Dendritic cell treated with granulocyte-macrophage colony-stimulating factor and Interleukin-4, amounts not matched to agents 40 ng/mL and 50 ng/mL, for 4 days (primary cell): Measurements from ENCODE around the gene LMO7.
A peak's percentile ranks its signal among the peaks of the same experiment; 100 is the strongest.

Source experiments
- H3K27ac Mint-ChIP-seq: one replicate; pipeline ENCODE4 v1.8.0; 2022; ENCODE audit warnings: mild to moderate bottlenecking, mixed read lengths
- H3K27me3 Mint-ChIP-seq: one replicate; pipeline ENCODE4 v1.8.0; 2022; ENCODE audit warnings: mild to moderate bottlenecking, mixed read lengths
- H3K36me3 Mint-ChIP-seq: one replicate; pipeline ENCODE4 v1.8.0; 2022; ENCODE audit warnings: low read depth, mixed read lengths
- H3K4me1 Mint-ChIP-seq: one replicate; pipeline ENCODE4 v1.8.0; 2022; ENCODE audit warnings: low read depth, mixed read lengths
- H3K4me3 Mint-ChIP-seq: one replicate; pipeline ENCODE4 v1.8.0; 2022; ENCODE audit warnings: mild to moderate bottlenecking, moderate library complexity, mixed read lengths
- H3K9me3 Mint-ChIP-seq: one replicate; pipeline ENCODE4 v1.8.0; 2022; ENCODE audit warnings: mixed read lengths
- intact Hi-C: fragments of 100-400 bp; cut with micrococcal nuclease; formaldehyde crosslinking; loops from one replicate; pipeline ENCODE4 v1.15.0; 2022

Gene LMO7

DNA sequence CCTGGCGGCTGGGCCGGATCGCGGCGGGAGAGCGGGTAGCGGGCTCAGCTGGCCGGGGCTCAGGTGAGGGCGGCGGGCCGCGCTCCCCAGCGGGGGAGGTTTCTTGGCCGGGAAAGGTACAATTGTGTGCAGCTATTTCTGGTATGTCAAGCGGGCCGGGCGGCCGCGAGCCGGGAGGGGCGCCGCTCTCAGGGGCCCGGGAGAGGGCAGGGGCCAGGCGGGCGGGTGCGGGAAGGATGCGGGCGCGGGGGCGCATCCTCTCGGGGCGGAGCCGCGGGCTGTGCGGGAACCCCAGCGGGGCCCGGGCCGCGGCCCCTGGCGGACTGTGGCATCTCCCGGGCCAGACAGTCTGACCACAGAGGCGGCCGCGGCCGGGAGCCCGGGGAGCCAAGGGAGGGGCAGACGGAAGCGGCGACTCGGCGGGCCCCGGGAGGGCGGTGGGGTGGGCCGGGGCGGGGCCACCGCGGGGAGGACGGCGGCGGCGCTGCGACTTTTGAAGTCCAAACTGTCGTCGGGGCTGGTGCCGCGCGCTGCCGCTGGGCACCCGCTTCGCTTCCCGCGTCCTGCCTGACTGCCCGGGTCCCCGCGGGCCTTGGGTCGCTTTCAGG is at the start of gene LMO7:
Gene LMO7, plus strand, starts transcription at position 503 of the 608 bp plus-strand sequence. CDS start 328 bp downstream, outside the sequence.
- Mint-ChIP-seq H3K36me3 (no peaks in the 10 kb centered on the region), H3K4me1 (peaks cover 15% of the 10 kb centered on the region), H3K27me3 (peaks cover 50% of the 10 kb centered on the region), H3K9me3 (no peaks in the 10 kb centered on the region), H3K27ac (peak within 1 kb of the TSS; percentile 37), H3K4me3 (peak within 1 kb of the TSS; percentile 77)
- intact Hi-C loops: loop anchor here (10.0 kb wide), 1 partner anchor 161 kb away; no protein-coding TSS in a partner anchor

DNA sequence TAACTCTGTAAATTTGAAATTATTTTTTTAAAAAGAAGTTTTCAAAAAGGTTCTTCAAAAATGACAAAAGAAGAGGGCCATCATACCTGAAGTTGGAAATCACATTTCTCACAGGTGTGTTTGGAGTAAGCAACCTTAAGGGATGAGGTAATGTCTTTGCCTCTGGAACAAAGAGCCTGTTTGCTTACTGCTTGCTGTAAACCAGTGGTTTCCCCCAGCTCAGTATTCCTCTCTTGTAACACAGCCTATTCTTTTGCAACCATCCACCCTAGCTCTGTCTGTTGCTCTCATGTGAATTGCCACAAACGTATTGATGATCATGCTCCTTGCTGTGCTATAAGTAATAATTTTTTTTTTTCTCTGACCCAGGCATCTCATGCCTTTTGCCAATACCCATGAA is 48.5 kb upstream of the LMO7 start:
- Mint-ChIP-seq H3K36me3 (peaks cover 42% of the 10 kb centered on the region), H3K27ac (no peak overlapping the region), H3K4me1 (peaks cover 7% of the 10 kb centered on the region), H3K9me3 (peaks cover 19% of the 10 kb centered on the region), H3K4me3 (no peak overlapping the region), H3K27me3 (no peaks in the 10 kb centered on the region)
- intact Hi-C loops: no loop called here

DNA sequence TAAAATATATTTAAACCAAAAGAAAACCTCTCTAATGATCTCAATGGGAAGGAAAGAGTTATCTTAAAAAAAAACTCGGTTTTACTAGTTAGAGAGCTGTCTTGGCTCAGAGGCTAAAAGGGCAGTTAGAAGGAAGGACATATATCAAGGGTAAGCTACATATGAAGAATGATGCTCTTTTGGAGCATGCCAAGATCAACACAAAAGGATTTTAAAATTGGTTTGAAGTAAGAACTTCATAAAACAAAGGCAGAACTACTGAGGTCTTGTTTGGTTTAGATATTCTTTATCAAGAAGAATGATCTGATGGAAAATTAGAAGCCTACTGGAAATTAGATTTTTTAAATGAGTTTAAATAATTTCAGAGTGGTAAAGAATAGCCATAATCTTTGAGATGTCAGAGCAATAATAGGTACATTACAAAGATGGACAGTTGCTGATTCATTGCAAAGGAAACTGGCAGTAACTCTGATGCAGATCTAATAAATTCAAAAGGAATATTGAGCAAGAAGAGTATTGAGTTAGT is 39.4 kb upstream of the LMO7 start:
- Mint-ChIP-seq H3K4me1 (no peaks in the 10 kb centered on the region), H3K27ac (no peak overlapping the region), H3K36me3 (peaks cover 22% of the 10 kb centered on the region), H3K9me3 (no peaks in the 10 kb centered on the region), H3K4me3 (no peak overlapping the region), H3K27me3 (no peaks in the 10 kb centered on the region)
- intact Hi-C loops: no loop called here

DNA sequence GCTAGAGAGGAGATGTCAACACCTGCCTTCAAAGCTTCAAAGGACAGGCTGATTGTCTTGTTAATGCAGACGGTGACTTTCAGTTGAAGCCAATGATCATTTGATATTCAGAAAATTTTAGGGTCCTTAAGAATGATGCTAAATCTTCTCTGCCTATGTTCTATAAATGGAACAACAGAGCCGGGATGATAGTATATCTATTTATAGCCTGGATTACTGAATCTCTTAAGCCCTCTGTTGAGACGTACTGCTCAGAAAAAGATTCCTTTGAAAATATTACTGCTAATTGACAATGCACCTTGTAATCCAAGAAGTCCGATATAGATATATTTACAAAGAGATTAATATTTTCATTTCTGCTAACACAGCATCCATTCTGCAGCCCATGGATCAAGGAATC is 35.8 kb upstream of the LMO7 start:
- no peaks in the 10 kb centered on the region for H3K4me1 Mint-ChIP-seq
- no peak overlapping the region for H3K4me3 Mint-ChIP-seq
- H3K9me3 Mint-ChIP-seq: no peaks in the 10 kb centered on the region
- H3K36me3 Mint-ChIP-seq: peaks cover 18% of the 10 kb centered on the region
- H3K27ac Mint-ChIP-seq: no peak overlapping the region
- no peaks in the 10 kb centered on the region for H3K27me3 Mint-ChIP-seq
- intact Hi-C loops: no loop called here

DNA sequence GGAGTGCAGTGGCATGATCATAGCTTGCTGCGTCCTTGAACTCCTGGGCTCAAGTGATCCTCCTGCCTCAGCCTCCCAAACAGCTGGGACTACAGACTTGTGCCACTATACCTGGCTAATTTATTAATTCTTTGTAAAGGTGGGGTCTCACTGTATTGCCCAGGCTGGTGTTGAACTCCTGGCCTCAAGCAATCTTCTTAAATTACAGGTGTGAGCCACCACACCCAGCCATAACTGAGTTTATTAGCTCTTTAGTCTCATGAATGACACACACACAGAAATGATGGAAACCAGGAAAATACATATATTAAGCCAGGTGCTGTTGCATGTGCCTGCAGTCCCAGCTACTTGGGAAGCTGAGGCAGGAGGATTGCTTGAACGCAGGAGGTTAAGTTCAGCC is 33.1 kb upstream of the LMO7 start:
- Mint-ChIP-seq H3K36me3 (peaks cover 21% of the 10 kb centered on the region), H3K27me3 (no peaks in the 10 kb centered on the region), H3K4me3 (no peak overlapping the region), H3K9me3 (no peaks in the 10 kb centered on the region), H3K27ac (no peak overlapping the region), H3K4me1 (no peaks in the 10 kb centered on the region)
- intact Hi-C loops: no loop called here

DNA sequence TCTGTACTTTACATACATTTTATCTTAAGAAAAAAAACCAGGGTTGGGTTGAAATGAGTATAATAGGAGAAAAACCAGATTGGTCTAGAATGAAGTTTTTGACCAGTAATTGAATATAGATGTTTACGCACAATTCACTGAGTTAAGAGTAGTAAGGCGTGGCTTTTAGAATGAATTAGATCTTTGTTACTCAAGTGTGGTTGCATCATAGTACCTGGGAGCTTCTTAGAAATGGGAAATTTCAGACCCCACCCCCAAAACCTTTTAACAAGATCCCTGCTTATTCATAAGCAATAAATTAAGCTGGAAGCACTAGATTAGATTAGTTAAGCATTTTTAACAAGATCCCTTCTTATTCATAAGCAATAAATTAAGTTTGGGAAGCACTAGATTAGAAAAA is 28.7 kb upstream of the LMO7 start:
- intact Hi-C loops: no loop called here
- Mint-ChIP-seq H3K4me1 (no peaks in the 10 kb centered on the region), H3K27me3 (no peaks in the 10 kb centered on the region), H3K36me3 (peaks cover 15% of the 10 kb centered on the region), H3K4me3 (no peak overlapping the region), H3K27ac (no peak overlapping the region), H3K9me3 (no peaks in the 10 kb centered on the region)

DNA sequence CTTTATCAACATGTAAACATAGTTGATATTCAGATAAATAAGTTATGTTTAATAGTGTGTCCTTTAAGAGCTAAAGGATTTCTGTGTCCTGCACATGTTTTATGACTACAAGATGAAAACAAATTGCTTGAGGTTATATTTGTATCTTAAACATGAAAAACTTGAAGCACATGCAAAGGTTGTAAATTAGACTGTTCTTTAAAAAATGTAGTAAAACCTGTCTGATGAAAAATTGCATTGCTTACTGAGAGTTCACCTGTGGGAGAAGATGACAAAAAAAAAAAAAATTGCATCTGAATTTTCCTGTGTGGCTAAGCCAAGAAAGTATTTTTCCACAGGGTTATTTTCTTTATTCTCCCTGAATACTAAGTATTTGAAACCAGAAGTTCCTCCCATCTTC is 25.7 kb upstream of the LMO7 start:
- Mint-ChIP-seq H3K36me3 (peaks cover 15% of the 10 kb centered on the region), H3K27ac (no peak overlapping the region), H3K9me3 (no peaks in the 10 kb centered on the region), H3K4me1 (no peaks in the 10 kb centered on the region), H3K4me3 (no peak overlapping the region), H3K27me3 (no peaks in the 10 kb centered on the region)
- intact Hi-C loops: no loop called here

DNA sequence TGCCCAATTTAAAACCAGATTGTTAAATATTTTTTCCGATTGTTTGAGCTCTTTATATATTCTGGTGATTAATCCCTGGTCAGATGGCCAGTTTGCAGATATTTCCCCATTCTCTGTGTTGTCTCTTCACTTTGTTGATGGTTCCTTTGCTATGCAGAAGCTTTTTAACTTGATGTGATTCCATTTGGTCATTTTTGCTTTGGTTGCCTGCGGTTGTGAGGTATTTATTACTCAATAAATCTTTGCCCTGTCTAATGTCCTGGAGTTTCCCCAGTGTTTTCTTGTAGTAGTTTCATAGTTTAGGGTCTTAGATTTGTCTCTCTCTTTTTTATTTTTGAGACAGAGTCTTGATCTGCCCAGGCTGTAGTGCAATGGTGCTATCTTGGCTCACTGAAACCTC is 23.8 kb upstream of the LMO7 start:
- peaks cover 8% of the 10 kb centered on the region for H3K36me3 Mint-ChIP-seq
- no peaks in the 10 kb centered on the region for H3K27me3 Mint-ChIP-seq
- H3K4me3 Mint-ChIP-seq: no peak overlapping the region
- intact Hi-C loops: no loop called here
- H3K4me1 Mint-ChIP-seq: no peaks in the 10 kb centered on the region
- H3K27ac Mint-ChIP-seq: no peak overlapping the region
- no peaks in the 10 kb centered on the region for H3K9me3 Mint-ChIP-seq

DNA sequence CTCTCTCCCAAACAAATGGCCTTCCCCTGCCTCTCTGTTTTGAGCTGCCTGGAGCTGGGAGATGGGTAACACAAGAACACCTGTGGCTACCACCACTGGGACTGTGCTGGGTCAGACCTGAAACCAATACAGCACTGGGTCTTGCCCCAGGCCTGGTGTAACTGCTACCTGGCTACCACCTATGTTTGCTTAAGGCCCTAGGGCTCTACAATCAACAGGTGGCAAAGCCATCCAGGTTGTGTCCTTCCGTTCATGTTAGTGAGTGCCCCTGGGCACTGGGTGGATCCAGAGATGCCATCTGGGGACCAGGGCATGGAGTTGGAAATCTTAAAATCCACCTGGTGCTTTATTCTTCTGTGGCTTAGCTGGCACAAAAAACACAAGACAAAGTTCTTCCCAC is 18.9 kb upstream of the LMO7 start:
- peaks cover 9% of the 10 kb centered on the region for H3K36me3 Mint-ChIP-seq
- H3K4me1 Mint-ChIP-seq: no peaks in the 10 kb centered on the region
- no peaks in the 10 kb centered on the region for H3K27me3 Mint-ChIP-seq
- H3K9me3 Mint-ChIP-seq: no peaks in the 10 kb centered on the region
- no peak overlapping the region for H3K27ac Mint-ChIP-seq
- H3K4me3 Mint-ChIP-seq: no peak overlapping the region
- intact Hi-C loops: no loop called here

DNA sequence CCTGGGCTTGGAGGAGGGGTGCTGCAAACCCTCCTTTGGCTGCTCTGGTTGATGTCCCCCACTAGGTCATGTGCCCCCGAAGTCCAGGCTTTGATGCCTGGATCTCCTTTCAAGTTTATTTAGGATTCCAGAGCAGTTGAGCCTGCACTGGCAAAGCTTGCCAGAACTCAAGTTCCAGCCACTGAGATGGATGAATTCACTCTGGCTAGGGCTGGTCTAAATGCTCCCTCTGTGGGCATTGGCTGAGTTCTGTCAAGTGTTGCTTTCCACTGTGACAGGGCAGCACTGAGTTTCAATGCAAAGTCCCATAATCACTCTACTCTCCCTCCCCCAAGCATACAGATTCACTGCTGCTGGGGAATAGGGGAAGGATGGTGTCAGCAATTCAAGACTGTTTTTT is 17.8 kb upstream of the LMO7 start:
- Mint-ChIP-seq H3K27ac (no peak overlapping the region), H3K36me3 (peaks cover 9% of the 10 kb centered on the region), H3K4me1 (no peaks in the 10 kb centered on the region), H3K9me3 (no peaks in the 10 kb centered on the region), H3K27me3 (no peaks in the 10 kb centered on the region), H3K4me3 (no peak overlapping the region)
- intact Hi-C loops: no loop called here

DNA sequence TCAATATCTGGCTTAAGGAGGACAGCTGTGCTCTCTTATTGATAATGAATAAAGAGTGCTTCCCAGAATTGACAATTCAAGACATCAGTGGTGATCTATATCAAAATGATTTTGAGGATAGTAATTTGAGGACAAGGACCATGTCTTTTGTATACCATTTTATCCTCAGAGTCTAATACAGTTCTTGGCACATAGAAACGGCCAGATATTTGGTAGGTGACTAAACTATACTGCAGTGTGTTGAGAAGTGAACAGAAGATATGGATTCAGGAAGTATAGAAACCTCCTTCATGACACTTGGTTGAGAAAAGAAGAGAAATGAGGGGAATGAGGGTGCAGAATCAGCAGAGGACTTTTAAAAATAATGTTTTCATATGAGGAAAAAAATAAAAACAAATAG is 16.1 kb upstream of the LMO7 start:
- Mint-ChIP-seq H3K4me1 (no peaks in the 10 kb centered on the region), H3K27me3 (no peaks in the 10 kb centered on the region), H3K27ac (no peak overlapping the region), H3K9me3 (no peaks in the 10 kb centered on the region), H3K36me3 (peaks cover 16% of the 10 kb centered on the region), H3K4me3 (no peak overlapping the region)
- intact Hi-C loops: no loop called here

DNA sequence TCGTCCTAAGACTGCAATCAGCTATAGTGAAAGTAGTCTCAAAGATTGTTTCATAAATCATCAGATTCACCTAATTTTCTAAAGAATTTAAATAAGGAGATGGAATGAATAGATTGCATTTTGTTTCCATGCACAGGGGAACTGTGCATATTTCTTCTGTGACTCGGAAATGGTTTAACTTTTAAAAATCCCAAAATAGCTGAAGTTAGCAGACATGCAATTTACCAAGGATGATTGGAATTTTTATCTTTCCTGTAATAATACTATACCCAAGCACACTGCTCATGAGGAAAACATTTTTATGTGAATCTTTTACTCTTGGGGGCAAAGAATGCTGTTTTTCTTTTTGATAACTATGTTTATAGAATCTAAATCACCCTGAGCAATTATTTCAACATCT is 15.0 kb upstream of the LMO7 start:
- no peaks in the 10 kb centered on the region for H3K9me3 Mint-ChIP-seq
- H3K27me3 Mint-ChIP-seq: no peaks in the 10 kb centered on the region
- H3K36me3 Mint-ChIP-seq: peaks cover 16% of the 10 kb centered on the region
- intact Hi-C loops: no loop called here
- no peaks in the 10 kb centered on the region for H3K4me1 Mint-ChIP-seq
- H3K4me3 Mint-ChIP-seq: no peak overlapping the region
- H3K27ac Mint-ChIP-seq: no peak overlapping the region

DNA sequence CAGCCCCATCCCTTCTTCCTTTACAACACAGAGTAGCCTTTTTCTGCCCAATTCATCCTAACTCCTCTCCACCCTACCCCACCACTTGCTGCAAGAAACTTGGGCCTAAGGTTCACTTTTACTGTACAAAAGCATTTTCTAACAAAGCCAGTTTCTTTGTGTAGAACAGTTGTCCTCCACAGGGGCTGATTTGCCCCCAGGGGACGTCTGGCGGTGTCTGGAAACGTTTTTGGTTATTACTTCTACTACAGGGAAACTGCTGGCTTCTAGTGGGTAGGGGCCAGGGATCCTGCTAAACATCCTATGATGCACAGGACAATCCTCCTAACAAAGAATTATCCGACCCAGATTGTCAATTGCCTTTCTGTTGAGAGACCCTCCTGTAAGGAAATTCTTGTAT is 7.3 kb upstream of the LMO7 start:
- Mint-ChIP-seq H3K27ac (no peak overlapping the region), H3K27me3 (peaks cover 4% of the 10 kb centered on the region)
- intact Hi-C loops: no loop called here

DNA sequence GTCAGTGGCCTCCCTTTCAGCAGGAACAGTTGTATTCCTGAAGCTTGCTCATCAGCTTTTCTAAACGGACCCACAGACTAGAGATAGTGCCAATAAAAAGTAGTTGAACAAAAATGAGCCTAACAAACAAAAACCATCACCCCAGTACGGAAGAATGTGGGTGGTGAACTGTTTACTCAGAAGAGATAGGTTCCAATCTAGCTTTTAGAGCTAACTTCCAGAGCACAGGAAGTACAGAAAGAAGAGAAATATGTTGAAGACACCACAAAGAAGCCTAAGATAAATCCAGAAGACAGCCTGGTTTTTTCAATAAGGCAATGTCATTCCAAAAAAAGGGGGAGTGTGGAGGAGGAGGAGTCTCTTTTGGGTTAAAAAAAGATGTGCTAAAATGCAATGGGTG is 2.8 kb upstream of the LMO7 start:
- H3K4me3 Mint-ChIP-seq: no peak overlapping the region
- no peak overlapping the region for H3K27ac Mint-ChIP-seq
- intact Hi-C loops: loop anchor here (10.0 kb wide), 1 partner anchor 158 kb away; no protein-coding TSS in a partner anchor
- peaks cover 15% of the 10 kb centered on the region for H3K4me1 Mint-ChIP-seq
- H3K27me3 Mint-ChIP-seq: peaks cover 40% of the 10 kb centered on the region
- H3K36me3 Mint-ChIP-seq: no peaks in the 10 kb centered on the region
- H3K9me3 Mint-ChIP-seq: no peaks in the 10 kb centered on the region

More for the DNA sequence above, 7.3 kb upstream of the LMO7 start:
- H3K4me3 Mint-ChIP-seq: no peak overlapping the region
- H3K4me1 Mint-ChIP-seq: no peaks in the 10 kb centered on the region
- peaks cover 7% of the 10 kb centered on the region for H3K36me3 Mint-ChIP-seq
- no peaks in the 10 kb centered on the region for H3K9me3 Mint-ChIP-seq
